Measurements from ENCODE around the gene TRAF3IP3. TPM values are rescaled to one million over a fixed set of nuclear protein-coding genes. Genes with fewer than 3 reads are reported as not detected.

The TRAF3IP3 gene
- total and polyA plus RNA-seq, 2 donors (not counting 3 experiments of a cell fraction or from before 2014, with no cell fraction given), result not detected

DNA sequence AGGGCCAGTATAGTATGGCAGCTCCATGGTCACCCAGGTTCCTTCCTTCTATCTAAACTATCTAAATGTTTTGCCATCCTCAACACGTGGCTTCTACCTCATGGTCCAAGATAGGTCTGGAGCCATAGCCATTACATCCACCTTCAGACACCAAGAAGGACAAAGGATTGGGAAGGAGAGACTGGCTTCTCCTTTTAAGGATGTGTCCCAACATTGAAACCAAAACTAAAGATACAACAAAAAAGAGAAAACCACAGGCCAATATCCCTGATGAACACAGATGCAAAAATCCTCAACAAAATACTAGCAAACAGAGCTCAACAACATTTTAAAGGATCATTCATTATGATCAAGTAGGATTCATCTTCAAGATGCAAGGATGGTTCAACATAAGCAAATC, 26.4 kb upstream of the TRAF3IP3 start:
- CTCF ChIA-PET, result interaction anchor here (2.8 kb wide), 1 partner anchor 163 kb away, joined by 12 read pairs; no protein-coding TSS in a partner anchor
- no peaks in the 10 kb centered on the region for H3K9me1 ChIP-seq (replicated peaks; ENCODE audit: control insufficient read depth, extremely low read depth, insufficient read depth, low read length)
- DNase-seq (ENCODE audit: low read depth, low spot score) (no peak), FAIRE-seq (no peak)
- intact Hi-C loops (cut with micrococcal nuclease), result no loop called here
- dilution Hi-C loops (cut with MboI; ENCODE audit: extremely low pct_ligation_motif_present, low sequenced_read_pairs), result no loop called here
- POLR2A ChIA-PET, result no interaction called here
- BruUV-seq (replicated peaks), result no TSS peak
- no peaks in the 10 kb centered on the region for H4K20me1 ChIP-seq (replicated peaks; ENCODE audit: control insufficient read depth, extremely low read depth, insufficient read depth, low read length)
- no peak overlapping the region for H2AFZ ChIP-seq (ENCODE audit: low read depth, low read length)
- no peak overlapping the region for H3K27ac ChIP-seq (ENCODE audit: insufficient read depth, low read depth, low read length)
- no peak overlapping the region for H3K4me3 ChIP-seq (replicated peaks in 1 of 3; ENCODE audit: insufficient read depth in 1 of 3, low read depth in 1 of 3, low read length in 3 of 3)
- H3K27me3 ChIP-seq (ENCODE audit: control insufficient read depth in 2 of 2, insufficient read depth in 2 of 2, low read length in 2 of 2), result peaks cover 0 to 10% of the 10 kb centered on the region in 2 experiments
- no peaks in the 10 kb centered on the region for H3K4me1 ChIP-seq (ENCODE audit: control insufficient read depth, extremely low read depth, insufficient read depth, low read length)
- H3K9ac ChIP-seq (replicated peaks; ENCODE audit: extremely low read depth, insufficient read depth, low read length), result no peak overlapping the region
- H3K36me3 ChIP-seq (ENCODE audit: control insufficient read depth in 2 of 2, extremely low read depth in 1 of 2, insufficient read depth in 2 of 2, low read length in 2 of 2), result no peaks in the 10 kb centered on the region
- TF ChIP-seq POLR2AphosphoS5 (IDR thresholded peaks at IDR 0.05; ENCODE audit: insufficient read depth, low read depth, low read length), result no peak
- TF ChIP-seq POLR2A (IDR thresholded peaks at IDR 0.05; ENCODE audit: low read depth, low read length), result no peak
- no peak for TF ChIP-seq GATA2 (IDR thresholded peaks at IDR 0.05; ENCODE audit: insufficient read depth, insufficient read length, low read depth, low read length)
- TF ChIP-seq, protein P1, sequence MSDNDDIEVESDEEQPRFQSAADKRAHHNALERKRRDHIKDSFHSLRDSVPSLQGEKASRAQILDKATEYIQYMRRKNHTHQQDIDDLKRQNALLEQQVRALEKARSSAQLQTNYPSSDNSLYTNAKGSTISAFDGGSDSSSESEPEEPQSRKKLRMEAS (IDR thresholded peaks at IDR 0.05; ENCODE audit: insufficient read depth, insufficient read length), result no peak
- no peak for TF ChIP-seq EZH2 (IDR thresholded peaks at IDR 0.05; ENCODE audit: borderline replicate concordance, low read depth, low read length, severe bottlenecking)
- no peak for TF ChIP-seq JUN (IDR thresholded peaks at IDR 0.05; ENCODE audit: borderline replicate concordance, insufficient read depth, insufficient read length, low read depth)
- TF ChIP-seq, protein P2, sequence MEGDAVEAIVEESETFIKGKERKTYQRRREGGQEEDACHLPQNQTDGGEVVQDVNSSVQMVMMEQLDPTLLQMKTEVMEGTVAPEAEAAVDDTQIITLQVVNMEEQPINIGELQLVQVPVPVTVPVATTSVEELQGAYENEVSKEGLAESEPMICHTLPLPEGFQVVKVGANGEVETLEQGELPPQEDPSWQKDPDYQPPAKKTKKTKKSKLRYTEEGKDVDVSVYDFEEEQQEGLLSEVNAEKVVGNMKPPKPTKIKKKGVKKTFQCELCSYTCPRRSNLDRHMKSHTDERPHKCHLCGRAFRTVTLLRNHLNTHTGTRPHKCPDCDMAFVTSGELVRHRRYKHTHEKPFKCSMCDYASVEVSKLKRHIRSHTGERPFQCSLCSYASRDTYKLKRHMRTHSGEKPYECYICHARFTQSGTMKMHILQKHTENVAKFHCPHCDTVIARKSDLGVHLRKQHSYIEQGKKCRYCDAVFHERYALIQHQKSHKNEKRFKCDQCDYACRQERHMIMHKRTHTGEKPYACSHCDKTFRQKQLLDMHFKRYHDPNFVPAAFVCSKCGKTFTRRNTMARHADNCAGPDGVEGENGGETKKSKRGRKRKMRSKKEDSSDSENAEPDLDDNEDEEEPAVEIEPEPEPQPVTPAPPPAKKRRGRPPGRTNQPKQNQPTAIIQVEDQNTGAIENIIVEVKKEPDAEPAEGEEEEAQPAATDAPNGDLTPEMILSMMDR (IDR thresholded peaks at IDR 0.05; ENCODE audit: extremely low read depth in 1 of 2, insufficient read depth in 1 of 2, low read depth in 1 of 2, low read length in 2 of 2), result no peak
- TF ChIP-seq MYC (IDR thresholded peaks at IDR 0.05; ENCODE audit: low read depth, low read length), result no peak
- no peaks in the 10 kb centered on the region for H3K79me2 ChIP-seq (ENCODE audit: control insufficient read depth, insufficient read depth, low read length)
- no peaks in the 10 kb centered on the region for H3K9me3 ChIP-seq (replicated peaks; ENCODE audit: control insufficient read depth, insufficient read depth, low read length)
- H3K4me2 ChIP-seq (ENCODE audit: insufficient read depth, low read length), result no peak overlapping the region
